GM12891 (cell line): ENCODE data around the gene WDR1.

ENCODE experiments used
- DNase-seq: peaks from one replicate; pipeline ENCODE4 v3.0.0; 2011; ENCODE audit warnings: low spot score; ENCODE audit not compliant: insufficient read length
- FAIRE-seq: peaks from 2 replicates; lab custom pipeline; 2011; peaks lifted over from hg19 to GRCh38; lab: Jason Lieb, UNC
- PAX5 ChIP-seq: IDR thresholded peaks from 2 replicates; pipeline ENCODE4 v1.6.1; 2011; ENCODE audit warnings: low read length, moderate library complexity, mild to moderate bottlenecking; ENCODE audit not compliant: insufficient read depth, severe bottlenecking
- POLR2A ChIP-seq: IDR thresholded peaks from 2 replicates; pipeline ENCODE4 v1.6.1; 2011; ENCODE audit warnings: low read depth, low read length, control low read depth
- POLR2AphosphoS5 ChIP-seq: IDR thresholded peaks from 2 replicates; pipeline ENCODE4 v1.6.1; 2011; ENCODE audit warnings: low read depth, low read length, control low read depth
- POU2F2 ChIP-seq: IDR thresholded peaks from 2 replicates; pipeline ENCODE4 v1.6.1; 2011; ENCODE audit warnings: low read depth, mild to moderate bottlenecking, control low read depth, low read length, moderate library complexity
- SPI1 ChIP-seq: IDR thresholded peaks from 2 replicates; pipeline ENCODE4 v1.6.1; 2011; ENCODE audit warnings: low read depth, low read length, control low read depth
- TAF1 ChIP-seq: IDR thresholded peaks from 2 replicates; pipeline ENCODE4 v1.6.1; 2011; ENCODE audit warnings: low read depth, low read length, control low read depth

Gene WDR1

DNA sequence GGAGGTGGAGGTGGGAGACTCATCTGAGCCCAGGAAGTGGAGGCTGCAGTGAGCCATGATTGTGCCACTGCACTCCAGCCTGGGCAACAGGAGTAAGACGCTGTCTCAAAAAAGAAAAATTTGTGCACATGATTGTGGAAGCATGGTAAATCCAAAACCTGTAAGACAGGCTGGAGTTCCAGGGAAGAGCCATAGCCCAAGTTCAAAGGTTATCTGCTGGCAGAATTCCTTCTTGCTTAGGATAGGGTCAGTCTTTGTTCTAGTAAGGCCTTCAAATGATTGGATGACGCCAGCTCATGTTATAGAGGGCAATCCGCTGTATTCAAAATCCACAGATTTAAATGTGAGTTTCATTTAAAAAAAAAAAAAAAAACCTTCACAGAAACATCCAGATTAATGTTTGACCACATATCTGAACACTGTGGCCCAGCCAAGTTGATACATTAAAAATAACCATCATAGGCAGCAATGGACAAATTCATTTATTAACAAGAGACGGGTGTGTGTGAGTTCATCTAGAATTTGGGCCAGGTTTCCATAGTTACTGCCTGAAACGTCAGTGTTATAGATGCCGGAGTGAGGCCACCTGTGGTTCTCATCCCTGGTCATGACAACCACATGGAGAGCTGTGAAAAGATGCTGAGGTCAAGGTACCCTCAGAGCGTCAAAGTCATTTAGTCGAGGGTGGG is 60.1 kb downstream of the WDR1 start:
- no peak for DNase-seq
- no peak for TF ChIP-seq PAX5
- no peak for TF ChIP-seq POLR2AphosphoS5
- no peak for FAIRE-seq

DNA sequence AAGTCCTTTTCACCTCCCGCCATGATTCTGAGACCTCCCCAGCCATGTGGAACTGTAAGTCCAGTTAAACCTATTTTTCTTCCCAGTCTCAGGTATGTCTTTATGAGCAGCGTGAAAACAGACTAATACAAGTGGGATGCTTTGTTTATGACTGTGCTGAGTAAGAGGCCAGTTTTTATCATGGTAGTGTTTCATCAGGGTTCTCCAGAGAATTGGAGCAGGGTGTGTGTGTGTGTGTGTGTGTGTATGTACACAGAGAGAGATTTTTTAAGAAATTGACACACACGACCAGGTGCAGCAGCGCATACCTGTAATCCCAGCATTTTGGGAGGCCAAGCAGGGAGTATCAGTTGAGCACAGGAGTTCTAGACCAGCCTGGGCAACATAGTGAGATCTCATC is 60.7 kb downstream of the WDR1 start:
- no peak for DNase-seq
- no peak for TF ChIP-seq SPI1
- no peak for FAIRE-seq

DNA sequence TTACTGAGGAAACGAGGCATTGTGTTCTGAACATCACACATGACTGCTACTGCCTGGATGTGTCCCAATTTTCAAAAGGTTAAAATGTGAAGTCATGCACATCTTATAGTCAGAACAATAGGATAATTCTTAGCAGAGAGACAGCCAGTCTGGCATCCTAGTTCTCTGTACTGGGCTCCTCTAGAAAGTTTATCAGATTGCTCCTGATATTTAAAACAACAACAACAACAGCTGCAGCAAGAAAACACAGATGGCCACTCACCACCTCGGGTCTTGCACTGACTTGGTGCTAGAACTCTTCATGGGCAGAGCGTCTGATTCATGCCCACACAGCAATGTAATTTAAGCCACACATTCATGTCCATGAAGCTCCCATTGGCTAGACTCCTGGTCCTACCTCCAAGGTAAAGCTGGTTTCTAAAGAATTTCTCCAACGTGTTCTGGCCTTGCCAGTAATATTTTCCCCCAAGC is 62.0 kb downstream of the WDR1 start:
- FAIRE-seq = no peak
- DNase-seq = no peak
- no peak for TF ChIP-seq POLR2A

DNA sequence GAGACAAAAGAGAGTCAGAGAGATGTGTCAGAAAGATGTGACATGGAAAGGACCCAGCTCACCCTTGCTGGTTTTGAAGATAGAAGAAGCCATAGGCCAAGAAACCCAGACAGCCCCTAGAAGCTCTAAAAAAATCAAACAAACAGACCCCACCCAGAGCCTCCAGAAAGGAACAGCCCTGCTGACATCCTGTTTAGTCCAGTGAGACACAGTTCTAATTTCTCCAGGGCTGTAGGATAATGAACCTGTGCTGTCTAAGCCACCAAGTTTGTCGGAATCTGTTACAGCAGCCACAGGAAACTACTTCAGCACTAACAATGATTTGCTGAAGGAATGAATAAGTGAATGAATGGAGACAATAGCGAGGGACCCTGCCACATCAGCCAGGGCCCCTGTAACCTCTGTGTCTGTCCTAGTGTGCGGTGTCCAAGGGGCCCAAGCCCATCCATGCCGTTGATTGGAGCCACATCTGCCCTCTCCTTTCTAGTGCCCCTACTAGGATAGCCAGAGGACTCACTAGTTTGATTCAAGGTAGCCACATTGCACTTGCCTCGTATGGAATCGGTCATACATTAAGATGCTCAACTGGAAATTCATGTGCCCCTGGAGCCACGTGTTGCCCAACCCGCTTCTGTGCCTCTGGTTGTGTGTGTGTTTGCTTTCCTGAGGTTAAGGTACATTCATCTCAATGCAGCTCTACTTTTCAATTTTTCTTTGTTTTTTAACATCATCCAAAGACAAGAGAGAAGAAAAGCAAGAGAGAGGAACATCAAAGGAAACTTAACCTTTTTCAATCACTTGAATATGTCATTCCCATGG is 62.8 kb downstream of the WDR1 start:
- TF ChIP-seq POLR2AphosphoS5 = no peak
- no peak for TF ChIP-seq TAF1
- no peak for TF ChIP-seq SPI1
- no peak for TF ChIP-seq PAX5
- no peak for TF ChIP-seq POLR2A
- TF ChIP-seq POU2F2 = no peak
- no peak for FAIRE-seq
- DNase-seq = no peak

DNA sequence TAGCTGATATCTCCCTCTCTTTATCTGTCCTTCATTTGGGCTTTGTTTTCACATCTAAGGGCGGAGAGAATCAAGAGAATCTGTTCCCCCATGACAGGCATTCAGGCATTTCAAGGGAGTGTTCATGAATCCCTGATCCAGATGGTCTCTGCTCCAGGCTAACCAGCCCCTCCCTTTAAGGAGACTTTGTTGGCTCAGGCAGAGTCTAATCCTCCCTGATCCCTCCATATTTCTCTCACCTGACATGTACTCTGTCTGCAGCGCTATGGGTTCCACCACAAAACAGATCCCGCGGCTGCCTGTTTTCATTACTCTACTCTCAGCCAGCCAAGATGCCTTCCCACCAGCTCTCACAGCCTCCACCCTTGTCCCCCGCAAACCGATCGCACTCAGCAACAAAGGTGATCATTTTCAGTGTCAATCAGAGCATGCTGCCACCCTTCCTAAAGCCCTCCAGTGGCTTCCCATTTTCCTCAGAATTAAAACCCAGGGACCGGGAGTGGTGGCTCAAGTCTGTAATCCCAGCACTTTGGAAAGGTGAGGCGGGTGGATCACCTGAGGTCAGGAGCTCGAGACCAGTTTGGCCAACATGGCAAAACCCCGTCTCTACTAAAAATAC is 65.0 kb downstream of the WDR1 start:
- FAIRE-seq (no peak), DNase-seq (no peak)
- TF ChIP-seq POLR2A (no peak), POLR2AphosphoS5 (no peak), PAX5 (no peak), TAF1 (no peak), SPI1 (no peak), POU2F2 (no peak)

DNA sequence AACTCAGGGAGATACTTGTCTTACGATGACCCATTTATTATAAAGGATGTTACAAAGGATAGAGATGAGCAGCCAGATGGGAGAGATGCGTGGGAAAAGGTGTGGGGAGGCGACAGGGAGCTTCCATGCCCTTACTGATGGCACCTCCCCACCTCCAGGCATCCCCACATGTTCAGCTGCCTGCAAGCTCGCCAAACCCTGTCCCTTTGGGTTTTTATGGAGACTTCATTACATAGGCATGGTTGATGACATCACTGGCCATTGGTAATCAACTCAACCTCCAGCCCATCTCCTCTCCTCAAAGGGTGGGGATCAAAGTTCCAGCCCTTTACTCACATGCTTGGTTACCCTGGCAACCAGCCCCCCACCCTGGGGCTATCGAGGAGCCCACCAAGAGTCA is 65.9 kb downstream of the WDR1 start:
- DNase-seq (no peak), FAIRE-seq (no peak)
- TF ChIP-seq POU2F2 (no peak), SPI1 (no peak), PAX5 (no peak), TAF1 (no peak), POLR2AphosphoS5 (no peak), POLR2A (no peak)

DNA sequence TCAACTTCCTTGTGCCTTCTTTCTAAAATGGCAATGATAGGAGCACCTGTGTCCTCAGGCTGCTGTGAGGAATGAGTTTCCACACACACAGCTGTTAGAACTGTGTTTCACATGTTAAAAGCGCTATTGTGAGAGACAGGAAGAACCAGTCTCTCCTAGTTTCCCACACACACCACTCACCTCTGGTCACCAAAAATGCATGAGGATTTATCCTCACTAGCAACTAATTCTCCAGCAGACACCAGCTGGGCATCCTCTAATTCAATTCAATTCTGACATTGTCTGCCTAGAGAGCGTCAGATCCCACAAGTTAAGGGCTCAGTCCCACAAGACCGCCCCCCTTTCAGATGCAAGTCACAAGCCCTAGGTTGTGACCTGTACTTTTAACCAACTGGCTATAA is 66.3 kb downstream of the WDR1 start:
- TF ChIP-seq TAF1 = no peak
- no peak for TF ChIP-seq POU2F2
- no peak for TF ChIP-seq POLR2A
- TF ChIP-seq SPI1 = no peak
- no peak for TF ChIP-seq PAX5
- no peak for TF ChIP-seq POLR2AphosphoS5
- FAIRE-seq (no peak), DNase-seq (no peak)

DNA sequence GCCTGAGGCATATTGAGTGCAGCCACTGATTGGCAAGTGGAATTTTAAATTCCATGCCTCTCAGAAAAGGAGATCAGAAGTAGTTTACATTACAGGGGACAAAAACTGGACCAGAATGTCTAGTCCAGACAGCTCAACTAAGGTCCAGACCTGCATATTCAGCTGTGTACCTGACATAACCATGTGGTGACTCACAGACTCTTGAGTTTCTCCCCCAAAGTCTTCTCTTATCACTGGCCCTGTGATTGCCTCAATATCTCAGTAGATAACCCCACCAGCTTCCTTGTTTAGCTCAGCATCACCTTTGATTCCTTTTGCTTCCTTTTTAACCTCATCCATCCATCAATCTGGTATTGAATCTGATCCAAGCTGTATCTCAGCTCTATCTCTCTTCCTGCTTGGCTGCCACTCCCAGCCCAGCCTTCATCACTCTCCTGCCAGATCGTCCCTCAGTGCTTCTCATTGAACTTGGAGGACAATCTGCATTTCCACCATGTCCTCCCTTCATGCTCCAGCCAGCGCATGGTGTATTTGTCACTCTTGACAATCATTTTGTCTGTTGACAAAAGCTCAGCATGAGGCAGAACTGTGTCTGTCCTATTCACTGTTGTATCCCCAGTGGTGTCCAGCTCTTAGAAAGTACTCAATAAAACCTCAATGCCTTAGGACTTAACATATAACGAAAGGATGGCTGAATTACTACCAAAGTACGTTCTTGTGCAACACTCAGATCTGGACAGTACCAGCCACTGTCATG is 67.5 kb downstream of the WDR1 start:
- no peak for DNase-seq
- no peak for FAIRE-seq
- no peak for TF ChIP-seq PAX5
- no peak for TF ChIP-seq POLR2A
- no peak for TF ChIP-seq POLR2AphosphoS5
- no peak for TF ChIP-seq POU2F2
- no peak for TF ChIP-seq TAF1
- no peak for TF ChIP-seq SPI1

DNA sequence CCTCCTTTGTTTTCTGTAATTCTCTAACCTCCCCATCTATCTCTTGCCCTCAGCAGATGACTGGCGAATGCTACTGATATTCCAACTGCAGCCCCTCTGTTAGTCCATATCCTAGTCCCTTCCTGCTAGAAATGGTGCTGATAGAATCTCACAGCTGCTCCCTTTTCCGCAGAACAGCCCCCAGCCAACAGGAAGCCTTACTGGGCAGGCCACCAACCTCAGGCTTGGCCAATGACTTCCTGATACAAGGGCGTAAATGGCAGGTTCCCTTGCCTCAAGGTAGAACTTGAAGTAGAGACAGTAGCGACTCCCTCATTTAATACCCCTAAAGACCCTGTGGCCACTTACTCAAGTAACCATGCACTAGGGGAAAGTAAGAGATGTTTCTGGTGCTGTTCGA is 68.6 kb downstream of the WDR1 start:
- no peak for TF ChIP-seq PAX5
- TF ChIP-seq POLR2AphosphoS5 = no peak
- TF ChIP-seq TAF1 = no peak
- no peak for TF ChIP-seq SPI1
- no peak for TF ChIP-seq POLR2A
- TF ChIP-seq POU2F2 = no peak
- no peak for DNase-seq
- FAIRE-seq = no peak

DNA sequence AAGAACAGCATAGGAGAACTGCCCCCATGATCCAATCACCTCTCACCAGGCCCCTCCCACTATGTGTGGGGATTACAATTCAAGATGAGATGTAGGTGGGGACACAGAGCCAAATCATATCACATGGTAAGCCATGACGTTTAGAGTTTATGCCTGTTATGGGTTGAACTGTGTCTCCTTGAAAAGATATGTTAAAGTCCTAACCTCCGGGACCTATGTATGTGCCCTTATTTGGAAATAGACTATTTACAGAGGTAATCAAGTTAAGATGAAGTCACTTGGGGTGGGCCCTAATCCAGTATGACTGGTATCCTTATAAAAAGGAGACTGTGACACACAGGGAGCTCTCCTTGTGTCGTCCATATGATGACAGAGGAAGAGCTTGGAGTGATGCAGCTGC is 70.1 kb downstream of the WDR1 start:
- FAIRE-seq (no peak), DNase-seq (no peak)
- no peak for TF ChIP-seq PAX5
- no peak for TF ChIP-seq POU2F2
- TF ChIP-seq POLR2AphosphoS5 = no peak
- no peak for TF ChIP-seq SPI1
- no peak for TF ChIP-seq TAF1
- no peak for TF ChIP-seq POLR2A
